ENCODE results near the gene OR5M3.

Gene OR5M3

GRCh38 chr11:56473252-56473651 is at the start of gene OR5M3:
Gene OR5M3, minus strand, starts transcription at chr11:56473352. Its CDS starts 2,855 bp downstream, at chr11:56470497.
- DNase-seq (ENCODE audit: extremely low read depth in 1 of 2, low read depth in 1 of 2) = no peak

GRCh38 chr11:56522008-56522407 is 48.9 kb upstream of the OR5M3 start:
- DNase-seq (ENCODE audit: extremely low read depth in 1 of 2, low read depth in 1 of 2) = no peak

- no peak for DNase-seq (ENCODE audit: extremely low read depth in 1 of 2, low read depth in 1 of 2)
Measured at GRCh38 chr11:56513280-56513679, 40.1 kb upstream of the OR5M3 start.

GRCh38 chr11:56509439-56509838 is 36.3 kb upstream of the OR5M3 start:
- no peak for DNase-seq (ENCODE audit: extremely low read depth in 1 of 2, low read depth in 1 of 2)

GRCh38 chr11:56497010-56497409 is 23.9 kb upstream of the OR5M3 start:
- no peak for DNase-seq (ENCODE audit: extremely low read depth in 1 of 2, low read depth in 1 of 2)

- no peak for DNase-seq (ENCODE audit: extremely low read depth in 1 of 2, low read depth in 1 of 2)
Measured at GRCh38 chr11:56495117-56495516, 22.0 kb upstream of the OR5M3 start.

- no peak for DNase-seq (ENCODE audit: extremely low read depth in 1 of 2, low read depth in 1 of 2)
Measured at GRCh38 chr11:56491270-56491669, 18.1 kb upstream of the OR5M3 start, which contains the start of gene OR5M8. Gene OR5M8, minus strand, starts transcription at chr11:56491370. Its CDS starts 0 bp downstream, at chr11:56491370.

- no peak for DNase-seq (ENCODE audit: extremely low read depth in 1 of 2, low read depth in 1 of 2)
Measured at GRCh38 chr11:56486801-56487200, 13.6 kb upstream of the OR5M3 start.

GRCh38 chr11:56474729-56475235 is 1.6 kb upstream of the OR5M3 start:
- no peak for DNase-seq (ENCODE audit: extremely low read depth in 1 of 2, low read depth in 1 of 2)

GRCh38 chr11:56457076-56457475 is 16.1 kb downstream of the OR5M3 start:
- no peak for DNase-seq (ENCODE audit: extremely low read depth in 1 of 2, low read depth in 1 of 2)

- no peak for DNase-seq (ENCODE audit: extremely low read depth in 1 of 2, low read depth in 1 of 2)
Measured at GRCh38 chr11:56453521-56453920, 19.6 kb downstream of the OR5M3 start.

Data from stimulated activated CD8-positive, alpha-beta memory T cell treated with anti-CD3 and anti-CD28 coated beads, Interleukin-7, amount 100 ng/mL, for 48 hours (primary cell).